GM21619 (cell line): Measurements from ENCODE around the gene KRTAP4-4.
"Not testable (repeated sequence)": the region's sequence is repeated elsewhere in the genome, so short reads cannot be mapped to it uniquely, and the experiment has no call there.

ENCODE experiments used
- ATAC-seq: cut with Tn5 transposase; IDR thresholded peaks from one replicate; pipeline ENCODE4 v1.9.1; 2021; ENCODE audit not compliant: unreplicated experiment

Gene KRTAP4-4

GRCh38 chr17:41148971-41149651 lies 11.4 kb downstream of the KRTAP4-4 start:
- not testable (repeated sequence) for ATAC-seq

DNA sequence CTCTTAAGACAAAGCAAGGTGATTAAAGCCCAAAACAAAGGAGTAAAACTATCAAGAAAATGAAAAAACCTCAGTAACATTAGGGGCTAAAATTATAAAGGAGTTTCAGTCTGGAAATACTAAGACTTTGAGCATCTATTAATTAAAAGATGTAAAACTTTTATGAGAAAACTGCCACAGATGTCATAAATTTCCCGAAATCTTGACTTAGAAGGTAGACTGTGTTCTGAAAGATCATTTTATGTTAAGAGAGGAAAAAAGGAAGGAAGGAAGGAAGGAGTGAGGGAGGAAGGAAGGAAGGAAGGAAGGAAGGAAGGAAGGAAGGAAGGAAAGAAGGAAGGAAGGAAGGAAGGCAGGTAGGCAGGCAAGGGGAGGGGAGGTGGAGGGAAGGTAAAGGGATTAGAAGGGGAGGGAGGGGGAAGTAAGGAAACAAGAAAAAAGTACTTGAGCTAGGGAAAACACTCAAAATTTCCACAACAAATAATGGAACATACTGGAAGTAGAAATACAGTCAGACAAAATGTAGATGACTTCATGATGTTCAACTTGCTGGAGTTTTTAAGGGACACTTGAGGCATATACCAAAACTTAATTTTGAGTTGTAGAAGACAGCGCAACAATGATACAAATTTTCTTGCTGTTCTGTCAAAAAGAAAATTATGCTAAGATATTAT lies 12.9 kb downstream of the KRTAP4-4 start:
- no peak for ATAC-seq

DNA sequence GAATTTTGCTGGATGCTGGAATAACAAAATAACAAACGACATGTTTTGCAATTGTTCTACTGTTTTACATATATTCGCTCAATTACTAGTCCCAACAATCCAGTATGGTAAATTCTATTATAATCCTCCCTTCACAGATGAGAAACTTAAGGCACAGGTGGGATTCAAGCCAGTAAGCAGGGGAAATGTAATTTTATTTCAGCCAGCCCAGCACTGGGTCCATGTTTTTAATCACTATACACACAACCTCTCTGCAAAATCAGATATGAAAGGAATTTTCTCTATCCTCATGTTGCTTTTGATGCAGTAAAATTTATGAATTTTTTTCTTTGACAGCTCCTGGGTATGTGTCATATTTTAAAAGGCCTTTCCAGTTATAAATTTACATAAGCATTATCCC lies 15.3 kb downstream of the KRTAP4-4 start:
- ATAC-seq, result no peak

DNA sequence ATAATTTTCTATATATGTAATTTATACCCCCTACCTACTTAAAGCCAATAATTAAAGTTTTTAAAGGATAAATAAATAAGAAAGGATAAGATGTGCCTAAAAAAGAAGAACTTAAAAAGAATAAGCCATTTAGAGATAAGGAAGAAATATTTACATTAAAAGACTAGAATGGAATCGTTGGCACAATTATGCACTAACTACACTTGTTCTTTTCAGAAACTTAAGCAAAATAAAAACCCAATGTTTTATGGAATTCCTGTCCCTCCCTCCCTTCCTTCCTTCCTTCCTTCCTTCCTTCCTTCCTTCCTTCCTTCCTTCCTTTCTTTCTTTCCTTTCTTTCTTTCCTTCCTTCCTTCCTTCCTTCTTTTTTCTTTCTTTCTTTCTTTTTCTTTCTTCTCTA lies 15.7 kb downstream of the KRTAP4-4 start:
- no peak for ATAC-seq

- no peak for ATAC-seq
Observed at GRCh38 chr17:41141361-41141760, 19.2 kb downstream of the KRTAP4-4 start.

- ATAC-seq, result no peak
Observed at GRCh38 chr17:41140360-41141131, 20.0 kb downstream of the KRTAP4-4 start, which contains the start of gene KRTAP4-6. Gene KRTAP4-6, minus strand, starts transcription at chr17:41140544. Its CDS starts 57 bp downstream, at chr17:41140487.

GRCh38 chr17:41139865-41140264 lies 20.7 kb downstream of the KRTAP4-4 start:
- not testable (repeated sequence) for ATAC-seq

DNA sequence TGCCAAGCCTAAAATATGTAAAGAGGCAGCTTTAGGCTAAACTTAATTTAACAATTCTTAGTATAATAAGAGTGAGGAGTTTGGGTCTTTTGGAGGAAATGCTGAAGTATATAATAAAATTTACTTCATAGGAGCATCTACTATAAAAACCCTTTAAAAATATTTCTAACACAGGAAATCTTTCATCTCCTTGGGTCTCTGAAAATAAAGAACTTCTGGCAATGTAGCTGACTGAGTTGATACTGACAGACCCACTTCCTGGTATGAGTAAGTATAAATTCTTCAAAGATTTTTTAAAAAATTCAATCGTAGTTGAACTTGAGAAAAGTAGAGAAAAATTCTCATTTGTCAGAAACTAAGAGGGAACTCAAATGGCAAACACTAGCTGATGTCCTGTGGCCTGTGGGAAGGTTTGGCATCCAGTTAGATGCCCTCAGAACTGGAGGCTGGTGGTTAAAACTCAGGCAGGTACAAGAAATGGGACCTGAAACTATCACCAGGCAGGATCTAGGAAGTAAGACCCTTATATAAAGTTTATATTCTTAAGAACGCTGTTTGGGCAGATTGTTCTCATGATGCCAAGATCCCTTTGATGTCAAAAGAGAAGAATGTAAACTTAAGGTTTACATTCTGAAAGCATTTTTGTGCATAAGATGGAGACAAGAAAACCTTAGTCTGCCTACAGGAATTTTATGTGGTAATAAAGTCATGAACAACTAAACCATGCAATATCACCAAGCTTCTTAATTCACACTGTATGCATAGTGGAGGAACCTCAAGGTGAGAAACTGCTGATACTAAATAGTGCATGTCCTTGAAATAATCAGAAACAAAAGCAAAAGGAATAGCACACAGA lies 26.4 kb downstream of the KRTAP4-4 start:
- no peak for ATAC-seq

- ATAC-seq, result no peak
Observed at GRCh38 chr17:41131979-41132378, 28.6 kb downstream of the KRTAP4-4 start.

- no peak for ATAC-seq
Observed at GRCh38 chr17:41127371-41127770, 33.2 kb downstream of the KRTAP4-4 start.

DNA sequence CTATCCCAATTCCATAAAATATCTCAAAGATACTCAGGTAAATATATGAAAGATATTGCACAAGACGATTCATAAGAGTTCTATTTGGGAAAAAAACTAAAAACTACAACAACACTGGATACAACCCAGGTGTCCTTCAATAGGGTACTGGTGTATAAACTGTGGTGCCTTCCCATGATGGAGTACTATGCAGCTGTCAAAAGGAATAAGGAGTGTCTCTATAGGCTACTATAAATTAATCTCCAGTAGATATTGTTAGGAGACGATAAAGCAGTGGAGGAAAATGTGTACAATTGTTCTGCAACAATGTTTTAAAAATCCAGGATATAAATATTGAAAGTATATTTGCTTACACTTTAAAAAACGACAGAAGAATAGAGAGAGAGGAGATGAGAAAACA lies 34.1 kb downstream of the KRTAP4-4 start:
- ATAC-seq, result no peak

- ATAC-seq, result no peak
Observed at GRCh38 chr17:41125064-41125463, 35.5 kb downstream of the KRTAP4-4 start.

DNA sequence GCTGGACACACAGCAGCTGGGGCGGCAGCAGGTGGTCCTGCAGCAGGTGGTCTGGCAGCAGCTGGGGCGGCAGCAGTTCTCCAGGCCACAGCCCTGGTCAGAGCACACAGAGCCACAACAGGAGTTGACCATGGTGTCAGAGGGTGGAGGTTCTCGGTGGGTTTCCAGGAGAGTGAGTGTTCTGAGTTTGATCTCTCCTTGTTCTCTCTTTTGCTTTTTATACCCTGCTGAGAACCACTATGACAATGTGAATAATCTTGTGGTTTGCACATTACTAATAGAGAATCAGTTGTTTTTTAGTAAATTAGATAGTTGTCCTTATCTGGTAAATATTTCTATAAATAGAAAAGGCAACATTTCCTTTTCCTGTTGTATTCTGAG lies 36.6 kb downstream of the KRTAP4-4 start, which contains the start of gene KRTAP4-12:
Gene KRTAP4-12 (minus strand): TSS at position 192 of the 381 bp plus-strand sequence. CDS start 60 bp downstream, at position 132.
- not testable (repeated sequence) for ATAC-seq

DNA sequence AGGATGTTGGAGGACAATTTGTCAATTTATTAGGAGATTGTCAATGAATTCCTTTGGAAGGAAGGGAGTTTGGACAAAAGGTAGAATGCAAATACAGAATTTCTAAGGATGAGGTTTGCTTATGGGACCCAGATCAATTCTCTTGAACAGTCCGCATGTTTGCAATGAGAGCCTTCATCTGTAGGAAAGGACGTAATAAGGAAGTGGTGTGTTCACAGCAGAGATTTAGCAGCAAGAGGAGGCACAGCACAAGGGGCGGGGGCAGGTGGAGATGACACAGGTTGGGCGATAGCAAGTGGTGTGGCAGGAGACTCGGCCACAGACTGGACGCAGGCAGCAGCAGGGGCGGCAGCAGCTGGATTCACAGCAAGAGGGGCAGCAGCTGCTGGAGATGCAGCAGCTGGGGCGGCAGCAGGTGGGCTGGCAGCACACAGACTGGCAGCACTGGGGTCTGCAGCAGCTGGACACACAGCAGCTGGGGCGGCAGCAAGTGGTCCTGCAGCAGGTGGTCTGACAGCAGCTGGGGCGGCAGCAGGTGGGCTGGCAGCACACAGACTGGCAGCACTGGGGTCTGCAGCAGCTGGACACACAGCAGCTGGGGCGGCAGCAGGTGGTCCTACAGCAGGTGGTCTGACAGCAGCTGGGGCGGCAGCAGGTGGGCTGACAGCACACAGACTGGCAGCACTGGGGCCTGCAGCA lies 37.1 kb downstream of the KRTAP4-4 start:
- not testable (repeated sequence) for ATAC-seq

- no peak for ATAC-seq
Observed at GRCh38 chr17:41121742-41122141, 38.8 kb downstream of the KRTAP4-4 start.

GRCh38 chr17:41119696-41120690 lies 40.6 kb downstream of the KRTAP4-4 start:
- ATAC-seq, result not testable (repeated sequence)

DNA sequence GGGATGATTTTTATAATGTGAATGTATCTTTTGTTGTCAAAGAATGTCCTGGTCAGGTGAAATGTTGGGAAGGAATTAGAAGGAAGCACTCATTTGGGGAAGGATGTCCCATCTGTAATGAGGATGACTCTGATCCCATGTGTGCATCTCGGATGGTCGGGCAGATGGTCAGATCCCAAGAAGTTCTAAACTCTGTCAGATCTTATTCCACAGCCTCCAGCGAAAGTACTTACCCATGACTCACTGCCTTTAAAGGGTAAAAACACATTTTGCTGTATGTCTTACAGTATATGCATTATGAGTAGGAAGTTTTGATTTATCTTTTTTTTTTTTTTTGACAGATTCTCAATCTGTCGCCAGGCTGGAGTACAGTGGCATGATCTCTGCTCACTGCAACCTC lies 41.8 kb downstream of the KRTAP4-4 start:
- no peak for ATAC-seq

DNA sequence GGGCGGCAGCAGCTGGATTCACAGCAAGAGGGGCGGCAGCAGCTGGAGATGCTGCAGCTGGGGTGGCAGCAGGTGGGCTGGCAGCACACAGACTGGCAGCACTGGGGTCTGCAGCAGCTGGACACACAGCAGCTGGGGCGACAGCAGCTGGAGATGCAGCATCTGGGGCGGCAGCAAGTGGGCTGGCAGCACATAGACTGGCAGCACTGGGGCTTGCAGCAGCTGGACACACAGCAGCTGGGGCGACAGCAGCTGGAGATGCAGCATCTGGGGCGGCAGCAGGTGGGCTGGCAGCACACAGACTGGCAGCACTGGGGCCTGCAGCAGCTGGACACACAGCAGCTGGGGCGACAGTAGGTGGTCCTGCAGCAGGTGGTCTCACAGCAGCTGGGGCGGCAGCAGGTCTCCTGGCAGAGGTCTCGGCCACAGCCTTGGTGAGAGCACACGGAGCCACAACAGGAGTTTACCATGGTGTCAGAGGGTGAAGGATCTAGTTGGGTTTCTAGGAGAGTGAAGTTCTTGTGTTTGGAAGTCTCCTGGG lies 42.6 kb downstream of the KRTAP4-4 start, which contains the start of gene KRTAP4-11:
Gene KRTAP4-11 (minus strand): TSS at position 528 of the 541 bp plus-strand sequence. CDS start 58 bp downstream, at position 470.
- not testable (repeated sequence) for ATAC-seq
